ENCODE results near the gene NUMB.
A peak's percentile ranks its signal among the peaks of the same experiment; 100 is the strongest.

NUMB gene

GRCh38 chr14:73460691-73461127, 2.4 kb upstream of the NUMB start:
- in situ Hi-C loops (cut with MboI; ENCODE audit: low sequenced_read_pairs, unreplicated experiment) = loop anchor here (10.0 to 25.0 kb wide), 2 partner anchors 166 to 948 kb away; no protein-coding TSS in a partner anchor
- TF ChIP-seq CTCF (IDR thresholded peaks at IDR 0.05; ENCODE audit: borderline replicate concordance, control extremely low read depth, extremely low read depth, insufficient read depth, missing control alignments) = no peak
- no peak for DNase-seq (ENCODE audit: low spot score)

GRCh38 chr14:73459959-73460358, 1.6 kb upstream of the NUMB start:
- TF ChIP-seq CTCF (IDR thresholded peaks at IDR 0.05; ENCODE audit: borderline replicate concordance, control extremely low read depth, extremely low read depth, insufficient read depth, missing control alignments) = no peak
- in situ Hi-C loops (cut with MboI; ENCODE audit: low sequenced_read_pairs, unreplicated experiment) = loop anchor here (10.0 to 25.0 kb wide), 2 partner anchors 165 to 948 kb away; no protein-coding TSS in a partner anchor
- DNase-seq (ENCODE audit: low spot score) = no peak

- no peak for TF ChIP-seq CTCF (IDR thresholded peaks at IDR 0.05; ENCODE audit: borderline replicate concordance, control extremely low read depth, extremely low read depth, insufficient read depth, missing control alignments)
- DNase-seq (ENCODE audit: low spot score) = no peak
- in situ Hi-C loops (cut with MboI; ENCODE audit: low sequenced_read_pairs, unreplicated experiment) = loop anchor here (25.0 kb wide), 1 partner anchor 946 kb away; no protein-coding TSS in a partner anchor
Measured at GRCh38 chr14:73457924-73458182, 493 bp downstream of the NUMB start.

- DNase-seq (ENCODE audit: low spot score) = no peak
- TF ChIP-seq CTCF (IDR thresholded peaks at IDR 0.05; ENCODE audit: borderline replicate concordance, control extremely low read depth, extremely low read depth, insufficient read depth, missing control alignments) = no peak
- in situ Hi-C loops (cut with MboI; ENCODE audit: low sequenced_read_pairs, unreplicated experiment) = loop anchor here (25.0 kb wide), 1 partner anchor 945 kb away; no protein-coding TSS in a partner anchor
Measured at GRCh38 chr14:73457041-73457923, 1.1 kb downstream of the NUMB start.

- DNase-seq (ENCODE audit: low spot score) = no peak
- TF ChIP-seq CTCF (IDR thresholded peaks at IDR 0.05; ENCODE audit: borderline replicate concordance, control extremely low read depth, extremely low read depth, insufficient read depth, missing control alignments) = no peak
- in situ Hi-C loops (cut with MboI; ENCODE audit: low sequenced_read_pairs, unreplicated experiment) = loop anchor here (25.0 kb wide), 1 partner anchor 943 kb away; no protein-coding TSS in a partner anchor
Measured at GRCh38 chr14:73455294-73455693, 3.1 kb downstream of the NUMB start.

GRCh38 chr14:73452341-73453186, 5.8 kb downstream of the NUMB start:
- DNase-seq (ENCODE audit: low spot score) = peak; percentile 36
- no peak for TF ChIP-seq CTCF (IDR thresholded peaks at IDR 0.05; ENCODE audit: borderline replicate concordance, control extremely low read depth, extremely low read depth, insufficient read depth, missing control alignments)
- in situ Hi-C loops (cut with MboI; ENCODE audit: low sequenced_read_pairs, unreplicated experiment) = loop anchor here (25.0 kb wide), 1 partner anchor 940 kb away; no protein-coding TSS in a partner anchor
